Transverse colon (tissue), 4 donors: ENCODE results near the gene ZBP1.

ENCODE experiments used
- CTCF ChIP-seq, 5 experiments: fragments of 200-600 bp in 3 of 5; fragments of 450-650 bp in 2 of 5; sonication (generic) in 3 of 5; IDR thresholded peaks; 1 replicate in 2 of 5; 2 replicates in 3 of 5; pipeline ENCODE4 v1.5.1; 2016 to 2017; ENCODE audit warnings: antibody characterized with exemption in 5 of 5, inconsistent platforms in 3 of 5, mild to moderate bottlenecking in 2 of 5, moderate library complexity in 1 of 5
- EP300 ChIP-seq: sonication (generic); formaldehyde crosslinking; IDR thresholded peaks from one replicate; pipeline ENCODE4 v1.6.1; 2017; ENCODE audit warnings: antibody characterized with exemption, low read depth
- POLR2A ChIP-seq: fragments of 450-650 bp; IDR thresholded peaks from one replicate; pipeline ENCODE4 v1.6.1; 2016; ENCODE audit warnings: antibody characterized with exemption, mild to moderate bottlenecking, moderate library complexity
- POLR2AphosphoS5 ChIP-seq, 3 donors: sonication (generic); formaldehyde crosslinking; IDR thresholded peaks; one replicate each; pipeline ENCODE4 v1.6.1; 2016; ENCODE audit warnings: antibody characterized with exemption in 3 of 3

- no peak for TF ChIP-seq CTCF (IDR thresholded peaks at IDR 0.05)
- TF ChIP-seq POLR2AphosphoS5 (IDR thresholded peaks at IDR 0.05): no peak
- no peak for TF ChIP-seq POLR2A
- TF ChIP-seq EP300: no peak
Measured at GRCh38 chr20:57595041-57596030, 24.9 kb downstream of the ZBP1 start.
